Raji (cell line): ENCODE measurements around the gene JMJD8.
A peak's percentile ranks its signal among the peaks of the same experiment; 100 is the strongest.

Source experiments
- POLR2A ChIP-seq: IDR thresholded peaks from 2 replicates; pipeline ENCODE4 v1.6.1; 2011; ENCODE audit warnings: low read depth, low read length, control low read depth; ENCODE audit not compliant: insufficient read depth

JMJD8 gene

DNA sequence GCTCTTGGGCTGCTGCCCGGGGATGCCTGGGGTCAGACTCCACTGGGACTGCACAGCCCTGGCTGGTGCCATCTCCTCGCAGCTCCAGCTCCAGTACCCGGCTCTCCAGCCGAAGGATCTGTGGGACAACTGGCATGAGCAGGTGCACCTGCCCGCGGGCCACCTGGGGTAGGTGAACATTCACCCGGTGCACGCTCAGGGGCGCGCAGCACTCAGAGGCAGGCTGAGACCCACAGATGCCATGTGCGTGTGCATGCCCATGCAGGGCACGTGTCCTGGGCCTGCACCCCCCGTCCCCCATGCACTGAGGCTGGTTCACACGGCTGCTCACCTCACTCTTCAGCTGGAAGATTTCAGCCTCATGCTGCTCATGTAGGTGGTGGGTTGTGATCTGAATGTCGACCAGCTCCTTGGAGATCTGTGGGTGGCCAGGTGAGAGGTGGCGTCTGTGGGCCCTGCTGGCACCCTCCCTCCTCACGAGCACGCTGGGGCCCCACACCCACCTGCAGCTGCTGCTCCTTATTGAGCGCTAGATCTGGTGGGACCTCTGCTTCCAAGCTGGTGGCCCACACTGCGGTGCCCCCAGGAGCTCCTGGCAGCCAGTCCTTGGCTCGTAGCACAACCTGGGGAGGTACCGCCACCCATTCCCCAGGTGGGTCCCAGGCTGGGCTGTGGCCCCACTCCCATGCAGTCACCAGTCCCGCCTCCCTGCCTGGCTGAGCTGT lies 41.5 kb upstream of the JMJD8 start:
- TF ChIP-seq POLR2A = peak; percentile 7; the same call in 1 of the 2 replicates

GRCh38 chr16:725041-725376 lies 40.9 kb upstream of the JMJD8 start:
- no peak for TF ChIP-seq POLR2A

- peak; percentile 25; the same call in 1 of the 2 replicates for TF ChIP-seq POLR2A
Measured at GRCh38 chr16:724188-725040, 40.3 kb upstream of the JMJD8 start.

- TF ChIP-seq POLR2A = no peak
Measured at GRCh38 chr16:723695-724094, 39.6 kb upstream of the JMJD8 start.

- TF ChIP-seq POLR2A = peak; percentile 21; the same call in 1 of the 2 replicates
Measured at GRCh38 chr16:722835-723633, 38.9 kb upstream of the JMJD8 start.

- TF ChIP-seq POLR2A = no peak
Measured at GRCh38 chr16:721765-722540, 37.8 kb upstream of the JMJD8 start.

GRCh38 chr16:720990-721764 lies 37.0 kb upstream of the JMJD8 start, which contains the start of gene ANTKMT:
TSS of gene ANTKMT (plus strand) at chr16:721146. CDS start at chr16:721275, 129 bp downstream.
- TF ChIP-seq POLR2A = peak; percentile 98

DNA sequence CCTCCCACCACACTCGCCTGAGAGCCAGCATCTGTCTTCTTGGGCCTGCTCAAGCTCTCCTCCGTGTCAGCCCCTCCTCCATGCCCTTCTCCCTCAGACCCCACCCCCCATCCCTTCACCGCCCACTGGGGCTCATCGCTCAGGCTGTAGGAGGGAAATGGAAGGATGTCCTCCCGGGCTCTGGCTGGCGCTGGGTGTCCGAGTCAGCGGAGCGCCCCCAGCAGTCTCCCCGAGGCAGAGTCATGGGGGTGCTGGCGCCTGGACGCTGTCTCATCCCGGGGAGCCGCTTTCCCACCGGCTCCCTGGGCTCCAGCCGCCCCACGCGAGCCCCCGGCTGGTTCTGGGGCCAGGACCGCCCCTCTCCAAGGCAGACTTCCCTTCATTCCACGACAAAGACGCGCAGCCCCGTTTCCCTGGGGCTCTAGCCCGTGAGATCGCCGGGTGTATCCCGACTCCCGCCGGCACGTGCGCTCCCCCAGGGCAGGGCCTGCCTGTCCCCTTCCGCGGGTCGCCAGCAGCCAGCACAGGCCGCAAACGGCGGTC lies 36.4 kb upstream of the JMJD8 start:
- TF ChIP-seq POLR2A = no peak; the same call in 1 of the 2 replicates

GRCh38 chr16:719815-720446 lies 35.8 kb upstream of the JMJD8 start:
- TF ChIP-seq POLR2A = peak; percentile 61

DNA sequence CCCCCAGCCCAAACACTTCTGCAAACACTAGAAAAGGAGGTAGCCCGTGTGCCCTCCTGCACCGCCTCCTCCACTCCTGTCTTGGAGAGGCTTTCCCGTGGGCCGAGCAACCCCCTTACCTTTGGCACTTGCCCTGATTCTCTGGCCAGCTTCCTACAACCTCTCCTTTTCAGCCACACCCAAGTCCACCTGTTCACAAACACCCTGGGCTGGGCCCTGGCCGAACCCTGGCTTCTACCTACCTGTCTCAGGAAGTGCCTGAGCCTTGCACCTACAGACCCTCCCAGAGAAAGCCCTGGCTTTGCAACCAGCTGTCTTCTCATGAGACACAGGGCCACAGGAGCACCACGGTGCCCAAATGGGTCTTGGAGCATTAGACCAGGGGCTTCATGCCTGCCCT lies 34.8 kb upstream of the JMJD8 start:
- TF ChIP-seq POLR2A = 0 out of 2 replicates have a peak, but pooled peaks have one; percentile 34

GRCh38 chr16:718389-718788 lies 34.3 kb upstream of the JMJD8 start:
- TF ChIP-seq POLR2A = peak; percentile 44; the same call in 1 of the 2 replicates

GRCh38 chr16:717450-718245 lies 33.5 kb upstream of the JMJD8 start:
- no peak; the same call in none of the 2 replicates for TF ChIP-seq POLR2A
